A549 (cell line): ENCODE data around the gene ARL15. TPM values are rescaled to one million over a fixed set of nuclear protein-coding genes. Genes with fewer than 3 reads are reported as not detected.

Experiments
- ATAC-seq, 2 experiments: fragments of 200-7000 bp in 1 of 2; fragments of >200 bp in 1 of 2; cut with Nextera tagmentation in 1 of 2; cut with Tn5 transposase in 1 of 2; 3 replicates each; pipeline versions ENCODE4 v1.8.0 to v1.9.1; 2018 to 2020; ENCODE audit warnings: mild to moderate bottlenecking in 1 of 2, moderate library complexity in 1 of 2
- CTCF ChIA-PET: fragments of 300-600 bp; sonication (Branson Sonifier 250); formaldehyde crosslinking; extraction: SDS; loops from one replicate; lab custom pipeline; 2021; ENCODE audit warnings: antibody characterized with exemption, inconsistent platforms; lab: Yijun Ruan, JAX
- POLR2A ChIA-PET: fragments of 350-600 bp; formaldehyde crosslinking; extraction: SDS; loops from one replicate; lab custom pipeline; 2021; ENCODE audit warnings: antibody characterized with exemption, inconsistent platforms; lab: Yijun Ruan, JAX
- DNase-seq, 2 experiments: peaks; one replicate each; pipeline versions ENCODE4 v3.0.0 to v3.0.0-alpha.2; 2011 to 2016; ENCODE audit warnings: low read depth in 1 of 2, low spot score in 1 of 2
- FAIRE-seq: peaks from 2 replicates; lab custom pipeline; 2011; peaks lifted over from hg19 to GRCh38; lab: Jason Lieb, UNC
- H3K27ac ChIP-seq, 2 experiments: fragments of >200 bp; sonication (Bioruptor Twin); formaldehyde crosslinking; 3 replicates each; pipeline ENCODE4 v1.5.1; 2016 to 2017
- H3K4me1 ChIP-seq: fragments of >200 bp; sonication (Bioruptor Twin); formaldehyde crosslinking; 3 replicates; pipeline ENCODE4 v1.6.1; 2016
- H3K4me2 ChIP-seq: fragments of >200 bp; sonication (Bioruptor Twin); formaldehyde crosslinking; 3 replicates; pipeline ENCODE4 v1.6.1; 2016
- H3K4me3 ChIP-seq: fragments of >200 bp; sonication (Bioruptor Twin); formaldehyde crosslinking; 3 replicates; pipeline ENCODE4 v1.5.1; 2016
- H3K9me3 ChIP-seq: fragments of >200 bp; sonication (Bioruptor Twin); formaldehyde crosslinking; 3 replicates; pipeline ENCODE4 v1.6.1; 2016
- ATOH8 ChIP-seq: fragments of 250-450 bp; sonication (Bioruptor Pico); IDR thresholded peaks from 2 replicates; pipeline ENCODE4 v1.5.0; 2020; ENCODE audit warnings: low read depth, mild to moderate bottlenecking, moderate library complexity
- BCL3 ChIP-seq: fragments of >200 bp; sonication (Bioruptor Twin); formaldehyde crosslinking; IDR thresholded peaks from 3 replicates; pipeline ENCODE4 v1.6.1; 2016
- BHLHE40 ChIP-seq: IDR thresholded peaks from 2 replicates; pipeline ENCODE4 v1.6.1; 2012; ENCODE audit warnings: low read depth, low read length, inconsistent platforms
- CBX2 ChIP-seq: fragments of 200-600 bp; sonication (generic); IDR thresholded peaks from 2 replicates; pipeline ENCODE4 v1.6.1; 2016; ENCODE audit warnings: low read depth, mild to moderate bottlenecking, borderline replicate concordance
- CBX8 ChIP-seq: fragments of 200-600 bp; sonication (generic); IDR thresholded peaks from 2 replicates; pipeline ENCODE4 v1.6.1; 2016
- CTCF ChIP-seq: fragments of >200 bp; sonication (Bioruptor Twin); formaldehyde crosslinking; IDR thresholded peaks from 3 replicates; pipeline ENCODE4 v1.5.1; 2016
- E2F6 ChIP-seq: IDR thresholded peaks from 2 replicates; pipeline ENCODE4 v1.6.1; 2012; ENCODE audit warnings: low read depth, borderline replicate concordance
- ELK1 ChIP-seq: fragments of 150-350 bp; IDR thresholded peaks from 2 replicates; pipeline ENCODE4 v1.6.1; 2014; ENCODE audit warnings: low read depth, mild to moderate bottlenecking, low read length
- ESRRA ChIP-seq: fragments of 150-350 bp; IDR thresholded peaks from 2 replicates; pipeline ENCODE4 v1.6.1; 2014; ENCODE audit warnings: mild to moderate bottlenecking, low read length, borderline replicate concordance
- FOSB ChIP-seq: fragments of 250-450 bp; sonication (Bioruptor Pico); IDR thresholded peaks from 2 replicates; pipeline ENCODE4 v1.5.0; 2020; ENCODE audit warnings: mild to moderate bottlenecking, moderate library complexity
- FOXS1 ChIP-seq: fragments of 250-450 bp; sonication (Bioruptor Pico); IDR thresholded peaks from 2 replicates; pipeline ENCODE4 v1.5.0; 2020; ENCODE audit warnings: mild to moderate bottlenecking, moderate library complexity
- GATA3 ChIP-seq: IDR thresholded peaks from 2 replicates; pipeline ENCODE4 v1.6.1; 2012; ENCODE audit warnings: borderline replicate concordance
- HES2 ChIP-seq: fragments of >200 bp; sonication (Bioruptor Twin); formaldehyde crosslinking; IDR thresholded peaks from 2 replicates; pipeline ENCODE4 v1.6.1; 2016
- HMGXB4 ChIP-seq: fragments of 250-450 bp; sonication (Bioruptor Pico); IDR thresholded peaks from 2 replicates; pipeline ENCODE4 v1.5.0; 2021; ENCODE audit warnings: mild to moderate bottlenecking, moderate library complexity, borderline replicate concordance
- HOXB13 ChIP-seq: fragments of 250-450 bp; sonication (Bioruptor Pico); IDR thresholded peaks from 2 replicates; pipeline ENCODE4 v1.5.0; 2020; ENCODE audit warnings: low read depth, mild to moderate bottlenecking, moderate library complexity
- HOXB5 ChIP-seq: fragments of 250-450 bp; sonication (Bioruptor Pico); IDR thresholded peaks from 2 replicates; pipeline ENCODE4 v1.5.0; 2020; ENCODE audit warnings: mild to moderate bottlenecking, moderate library complexity
- JUNB ChIP-seq: fragments of >200 bp; sonication (Bioruptor Twin); formaldehyde crosslinking; IDR thresholded peaks from 2 replicates; pipeline ENCODE4 v1.6.1; 2016
- KDM1A ChIP-seq: fragments of 200-600 bp; sonication (generic); IDR thresholded peaks from 2 replicates; pipeline ENCODE4 v1.6.1; 2016; ENCODE audit warnings: low read depth, mild to moderate bottlenecking
- MAFK ChIP-seq: fragments of 450-650 bp; IDR thresholded peaks from 2 replicates; pipeline ENCODE4 v1.6.1; 2014; ENCODE audit not compliant: partially characterized antibody
- NFE2L2 ChIP-seq: fragments of 150-350 bp; conservative IDR thresholded peaks from 2 replicates; pipeline ENCODE4 v1.6.1; 2014; ENCODE audit warnings: low read length
- NPAS2 ChIP-seq: fragments of 250-450 bp; sonication (Bioruptor Pico); IDR thresholded peaks from 2 replicates; pipeline ENCODE4 v1.8.0; 2022; ENCODE audit warnings: mild to moderate bottlenecking, moderate library complexity, borderline replicate concordance
- NR3C1 ChIP-seq: fragments of >200 bp; sonication (Bioruptor Twin); formaldehyde crosslinking; IDR thresholded peaks from 3 replicates; pipeline ENCODE4 v1.6.1; 2017
- PBX3 ChIP-seq: IDR thresholded peaks from 2 replicates; pipeline ENCODE4 v1.6.1; 2012
- POLR2AphosphoS2 ChIP-seq: conservative IDR thresholded peaks from 2 replicates; pipeline ENCODE4 v1.6.1; 2012; ENCODE audit warnings: low read length, improper control_type of control experiment, inconsistent platforms
- RARB ChIP-seq: fragments of 250-450 bp; sonication (Bioruptor Pico); IDR thresholded peaks from 2 replicates; pipeline ENCODE4 v1.8.0; 2021; ENCODE audit warnings: mild to moderate bottlenecking, moderate library complexity
- TP53 ChIP-seq: fragments of 250-450 bp; sonication (Bioruptor Pico); IDR thresholded peaks from 2 replicates; pipeline ENCODE4 v1.5.0; 2021; ENCODE audit warnings: mild to moderate bottlenecking, moderate library complexity
- ZC3H11A ChIP-seq: fragments of 450-650 bp; IDR thresholded peaks from 2 replicates; pipeline ENCODE4 v1.6.1; 2014; ENCODE audit warnings: antibody characterized with exemption, mild to moderate bottlenecking
- WGBS: methylation state at CpG from one replicate; pipeline ENCODE4 v1.1.6; 2017; ENCODE audit errors: missing lambda C conversion rate; 5-methylcytosine and 5-hydroxymethylcytosine counted together
- polyA plus RNA-seq, 4 experiments: library from polyadenylated mRNA; depleted of rRNA in 3 of 4; stranded (reverse); fragments of >200 nt; fragmentation: RNase III in 1 of 4; extraction: RNeasy Plus Mini Kit Qiagen cat#74134 plus additional on column Dnase treatment in 1 of 4; gene quantifications; 2 replicates in 3 of 4; 3 replicates in 1 of 4; pipeline ENCODE4 v1.2.3, GENCODE V29; 2011 to 2017

The ARL15 gene
- polyA plus RNA-seq, 2 of the 4 experiments (the other 2 are of a cell fraction) = 11.8 to 12.1 TPM

GRCh38 chr5:54120473-54120872, 189.9 kb downstream of the ARL15 start:
- Histone ChIP-seq H3K9me3 (no peaks in the 10 kb centered on the region), H3K27ac (no peak overlapping the region), H3K4me2 (no peak overlapping the region), H3K4me3 (no peak overlapping the region), H3K4me1 (no peaks in the 10 kb centered on the region)
- no peak for TF ChIP-seq HMGXB4 (CRISPR knock-in tag)
- no peak for TF ChIP-seq NR3C1
- TF ChIP-seq ELK1 = no peak
- no peak for TF ChIP-seq KDM1A
- TF ChIP-seq BHLHE40 = no peak
- no peak for TF ChIP-seq HES2
- no peak for TF ChIP-seq HOXB13 (CRISPR knock-in tag)
- no peak for TF ChIP-seq POLR2AphosphoS2
- no peak for TF ChIP-seq MAFK
- TF ChIP-seq E2F6 = no peak
- no peak for FAIRE-seq
- no peak for ATAC-seq
- DNase-seq = no peak
- WGBS = 96% methylated on average over 2 of the region's 2 CpGs
- ChIA-PET CTCF (no interaction called here), POLR2A (no interaction called here)

- CTCF ChIA-PET = no interaction called here
- POLR2A ChIA-PET = no interaction called here
These were observed 192.4 kb downstream of the ARL15 start for GRCh38 chr5:54117957-54118356.

More at GRCh38 chr5:54117957-54118356, 192.4 kb downstream of the ARL15 start:
- no peak for ATAC-seq
- 86% methylated on average over 2 of the region's 2 CpGs for WGBS
- no peak overlapping the region for H3K4me2 ChIP-seq
- no peak overlapping the region for H3K27ac ChIP-seq
- H3K4me1 ChIP-seq = no peaks in the 10 kb centered on the region
- TF ChIP-seq ZC3H11A (no peak), TP53 (CRISPR knock-in tag) (no peak), NPAS2 (no peak), JUNB (no peak), ESRRA (no peak), PBX3 (no peak), FOSB (no peak), HOXB13 (CRISPR knock-in tag) (no peak), BCL3 (no peak), ATOH8 (CRISPR knock-in tag) (no peak), BHLHE40 (no peak), CBX2 (no peak), RARB (CRISPR knock-in tag) (no peak), GATA3 (no peak), POLR2AphosphoS2 (no peak), HOXB5 (CRISPR knock-in tag) (no peak), NFE2L2 (no peak), FOXS1 (no peak), CTCF (no peak), CBX8 (no peak)
- no peak overlapping the region for H3K4me3 ChIP-seq
- FAIRE-seq = no peak
- no peaks in the 10 kb centered on the region for H3K9me3 ChIP-seq
- DNase-seq = no peak
